GM18498 (cell line): Measurements from ENCODE around the gene PRKAG3.
"Not testable (repeated sequence)": the region's sequence is repeated elsewhere in the genome, so short reads cannot be mapped to it uniquely, and the experiment has no call there.

Experiments
- ATAC-seq: cut with Tn5 transposase; IDR thresholded peaks from one replicate; pipeline ENCODE4 v1.9.1; 2021; ENCODE audit warnings: mild to moderate bottlenecking, moderate library complexity; ENCODE audit not compliant: unreplicated experiment

Gene PRKAG3

GRCh38 chr2:218863021-218863520 lies 31.5 kb upstream of the PRKAG3 start:
- ATAC-seq: no peak

DNA sequence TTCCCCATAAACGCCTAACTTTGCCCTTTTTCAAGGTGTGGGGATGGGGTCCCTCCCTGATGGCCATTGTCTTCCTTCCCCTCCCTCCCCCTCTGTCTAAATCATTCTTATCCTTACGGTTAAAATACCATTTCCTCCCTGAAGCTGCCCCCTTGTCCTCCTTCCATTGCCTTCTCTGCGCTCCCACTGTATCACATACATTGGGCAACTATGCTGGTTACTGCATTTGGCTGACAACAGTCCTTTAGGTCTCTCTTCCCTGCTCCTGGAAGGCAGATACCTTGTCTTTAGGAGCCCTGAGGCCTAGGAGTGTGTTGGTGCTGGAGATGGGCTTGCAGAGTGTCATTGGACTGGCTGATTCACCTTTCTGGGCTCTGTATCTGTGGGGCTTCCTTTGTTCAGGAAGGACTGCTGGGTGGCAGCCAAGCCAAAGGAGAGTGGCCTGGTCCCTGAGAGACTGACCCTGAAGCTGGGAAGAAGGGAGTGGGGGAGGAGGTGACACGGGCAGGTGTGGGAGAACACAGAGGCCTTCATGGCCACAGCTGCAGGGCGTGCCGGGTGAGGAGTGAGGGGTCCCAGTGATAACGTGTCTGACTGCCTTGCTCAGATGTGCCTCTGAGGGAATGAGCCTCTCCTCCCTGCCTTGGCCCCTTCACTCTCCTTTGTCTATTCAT lies 30.2 kb upstream of the PRKAG3 start:
- ATAC-seq: no peak

DNA sequence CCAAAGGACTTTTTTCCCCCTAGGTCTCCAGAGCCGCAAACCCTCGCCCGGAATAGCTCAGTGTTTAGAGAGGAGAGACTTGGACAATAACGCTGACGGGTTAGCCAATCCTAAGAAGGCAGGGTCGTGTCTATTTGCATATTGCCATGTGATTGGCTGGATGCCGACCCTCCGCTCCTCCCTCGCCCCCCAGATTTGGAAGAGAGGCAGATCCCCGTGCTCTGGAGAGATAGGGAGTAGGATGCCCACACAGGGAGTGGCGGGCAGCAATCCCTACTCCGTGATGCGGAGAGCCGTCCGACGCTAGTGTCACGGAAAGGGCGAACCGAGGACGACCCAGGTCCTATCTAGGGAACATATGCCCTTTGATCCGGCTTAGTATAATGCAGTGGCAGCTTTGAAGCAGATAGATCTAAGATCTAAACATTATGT lies 29.4 kb upstream of the PRKAG3 start:
- ATAC-seq: no peak

GRCh38 chr2:218859988-218860831 lies 28.6 kb upstream of the PRKAG3 start:
- no peak for ATAC-seq

DNA sequence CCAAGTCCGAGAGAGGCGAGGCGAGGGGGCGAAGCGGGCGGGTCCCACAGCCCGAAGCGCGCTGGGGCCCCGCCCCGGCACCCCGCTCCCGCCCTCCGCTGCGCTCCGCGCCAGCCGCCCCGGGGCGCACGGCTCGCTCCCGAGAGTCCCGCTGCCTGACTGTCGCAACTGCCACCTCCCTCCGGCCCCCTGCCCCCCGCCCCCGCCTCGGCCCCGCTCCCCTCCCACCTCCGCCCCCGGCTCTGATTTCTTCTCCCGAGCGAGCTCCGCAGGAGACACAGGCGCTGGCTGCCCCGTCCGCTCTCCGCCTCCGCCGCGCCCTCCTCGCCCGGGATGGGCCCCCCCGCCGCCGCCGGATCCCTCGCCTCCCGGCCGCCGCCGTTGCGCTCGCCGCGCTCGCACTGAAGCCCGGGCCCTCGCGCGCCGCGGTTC lies 28.0 kb upstream of the PRKAG3 start, which contains the start of gene WNT6:
WNT6 (plus strand) TSS at position 250 of the 432 bp plus-strand sequence. CDS start 233 bp downstream, outside the sequence.
- no peak for ATAC-seq

DNA sequence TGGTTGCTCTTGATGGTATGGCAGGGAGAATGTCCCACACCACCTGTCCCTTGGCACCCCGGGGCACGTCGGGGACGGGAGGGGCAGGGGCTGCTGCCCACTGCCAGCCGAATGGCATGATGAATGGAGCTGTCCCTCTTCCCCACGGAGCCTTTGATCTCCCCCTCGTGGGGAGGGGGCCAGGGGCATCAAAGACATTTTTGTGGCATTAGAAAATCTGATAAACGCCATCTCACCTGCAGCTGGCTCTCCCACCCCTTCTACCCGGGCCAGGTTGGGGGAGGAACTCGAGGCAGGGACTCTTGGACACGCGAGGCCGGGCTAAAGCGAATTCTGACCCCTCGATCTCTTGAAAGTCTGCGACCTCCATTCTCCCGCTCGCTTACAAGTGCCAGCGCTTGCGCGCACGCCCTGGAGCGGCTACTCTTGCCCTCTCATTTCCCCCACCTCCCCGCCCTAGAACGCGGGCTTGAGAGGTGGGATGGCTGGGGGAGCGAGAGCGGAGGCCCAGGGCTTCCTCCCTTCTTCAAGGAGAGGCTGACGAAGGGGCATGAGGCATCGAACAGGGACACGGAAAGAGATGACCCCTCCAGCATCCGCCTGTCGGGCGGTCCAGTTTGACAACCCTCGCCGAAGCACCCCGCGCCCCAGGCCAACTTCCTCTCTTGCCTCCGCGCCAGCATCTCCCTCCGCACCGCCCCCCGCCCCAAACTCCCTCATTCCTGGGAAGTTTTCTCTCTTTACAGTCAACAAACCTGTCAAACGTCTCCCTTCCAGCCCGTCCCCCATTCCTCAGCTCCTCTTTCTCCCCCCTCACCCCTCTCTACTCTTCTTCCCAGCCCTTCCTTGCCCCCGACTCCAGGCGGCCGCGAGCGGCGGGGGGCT lies 27.3 kb upstream of the PRKAG3 start:
- no peak for ATAC-seq

DNA sequence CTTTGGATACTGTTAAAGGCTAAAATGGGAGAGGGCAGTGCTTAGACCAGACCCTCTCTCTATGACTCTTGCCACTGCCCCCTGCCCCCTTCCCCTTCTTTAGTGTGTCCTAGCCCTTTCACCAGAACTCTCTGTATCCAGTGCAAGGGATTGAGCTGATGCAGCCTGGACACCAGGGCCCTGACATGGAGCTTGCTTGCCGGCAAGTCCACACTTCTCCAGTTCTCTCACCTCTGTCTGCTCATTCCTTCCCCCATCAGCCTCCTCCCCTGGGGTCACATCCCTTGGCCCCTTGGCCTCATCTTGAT lies 26.5 kb upstream of the PRKAG3 start:
- ATAC-seq: no peak

DNA sequence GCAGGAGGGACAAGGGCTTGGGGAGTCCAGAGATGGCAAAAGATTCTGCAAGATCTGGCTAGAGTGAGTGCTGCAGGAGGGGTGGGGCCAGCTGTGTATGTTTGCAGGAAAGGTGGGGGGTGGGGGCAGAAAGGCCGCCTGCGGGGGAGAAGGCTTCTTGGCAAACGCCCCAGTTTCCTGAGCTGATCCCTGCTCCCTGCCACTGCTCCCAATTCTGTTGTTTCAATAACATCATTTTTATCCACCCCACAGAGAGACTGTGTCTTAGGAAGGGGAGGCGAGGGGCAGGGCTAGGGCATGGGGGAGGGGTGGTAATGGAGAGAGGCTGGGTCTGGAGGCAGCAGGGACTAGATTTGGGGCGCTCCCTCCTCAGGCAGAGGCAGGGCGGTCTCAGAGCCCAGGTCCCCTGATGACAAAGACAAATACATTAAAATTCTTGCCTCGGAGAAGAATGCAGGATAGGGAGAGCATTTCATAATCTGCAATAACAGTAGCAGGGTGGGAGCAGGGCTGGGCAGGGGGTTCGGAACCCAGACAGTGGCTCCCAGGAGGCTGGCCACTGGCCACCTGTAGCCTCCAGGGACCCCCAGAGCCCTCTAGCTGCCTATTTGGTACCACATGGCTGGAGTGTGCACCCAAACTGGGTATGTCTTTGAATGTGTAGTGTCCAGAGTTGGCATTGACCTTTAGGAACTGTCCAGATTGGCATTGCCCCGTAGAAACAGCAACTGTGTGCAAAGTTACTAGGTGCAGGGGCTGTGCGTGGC lies 26.0 kb upstream of the PRKAG3 start:
- ATAC-seq: no peak

DNA sequence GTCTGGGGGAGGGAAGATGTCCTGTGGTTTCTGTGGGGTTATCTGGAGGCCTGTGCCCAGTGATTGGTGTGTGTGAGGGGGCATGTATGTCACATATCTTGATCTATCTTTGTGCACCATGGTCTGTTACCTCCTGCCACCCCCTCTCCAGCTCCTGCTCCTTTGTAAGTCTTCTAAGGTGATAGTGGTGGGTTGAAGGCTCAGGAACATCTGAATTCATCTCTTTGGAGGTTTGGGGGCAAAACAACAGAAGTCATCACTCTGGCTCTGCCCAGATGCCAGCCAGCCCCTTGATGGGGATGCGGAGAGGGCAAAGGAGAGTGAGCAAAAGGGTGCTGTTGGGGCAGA lies 25.3 kb upstream of the PRKAG3 start:
- no peak for ATAC-seq

DNA sequence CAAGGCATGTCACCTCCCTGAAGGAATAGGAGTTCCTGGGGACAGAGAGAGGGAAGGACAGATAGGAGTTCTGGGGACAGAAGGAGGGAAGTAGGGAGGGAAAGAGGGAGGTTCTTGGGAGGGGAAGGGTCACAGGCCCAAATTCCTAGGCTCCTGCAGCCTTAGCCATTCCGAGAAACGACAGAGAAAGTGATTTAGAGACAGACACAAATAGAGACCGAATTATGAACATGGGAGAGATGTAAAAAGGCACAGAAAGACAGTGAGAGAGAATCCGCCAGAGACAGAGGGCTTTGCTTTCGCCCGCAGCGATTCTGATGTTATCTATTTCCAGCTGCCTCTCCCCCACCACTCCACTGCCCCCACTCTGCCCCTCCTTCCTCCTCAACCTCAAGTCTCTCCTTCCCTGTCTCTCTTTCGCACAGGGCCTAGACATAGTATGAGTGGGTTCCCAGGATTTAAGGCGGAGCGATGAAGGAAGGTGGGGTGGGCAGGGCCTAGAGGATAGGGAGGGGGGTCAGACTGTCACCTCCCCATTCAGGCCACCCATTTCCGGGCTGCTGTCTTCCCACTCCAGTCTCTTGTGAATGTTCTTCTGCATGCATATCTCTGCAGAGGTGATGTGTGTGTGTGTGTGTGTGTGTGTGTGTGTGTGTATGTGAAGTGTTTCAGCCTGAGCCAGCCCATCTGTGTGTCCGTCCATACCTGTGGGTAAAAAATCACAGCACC lies 24.7 kb upstream of the PRKAG3 start:
- ATAC-seq: no peak

DNA sequence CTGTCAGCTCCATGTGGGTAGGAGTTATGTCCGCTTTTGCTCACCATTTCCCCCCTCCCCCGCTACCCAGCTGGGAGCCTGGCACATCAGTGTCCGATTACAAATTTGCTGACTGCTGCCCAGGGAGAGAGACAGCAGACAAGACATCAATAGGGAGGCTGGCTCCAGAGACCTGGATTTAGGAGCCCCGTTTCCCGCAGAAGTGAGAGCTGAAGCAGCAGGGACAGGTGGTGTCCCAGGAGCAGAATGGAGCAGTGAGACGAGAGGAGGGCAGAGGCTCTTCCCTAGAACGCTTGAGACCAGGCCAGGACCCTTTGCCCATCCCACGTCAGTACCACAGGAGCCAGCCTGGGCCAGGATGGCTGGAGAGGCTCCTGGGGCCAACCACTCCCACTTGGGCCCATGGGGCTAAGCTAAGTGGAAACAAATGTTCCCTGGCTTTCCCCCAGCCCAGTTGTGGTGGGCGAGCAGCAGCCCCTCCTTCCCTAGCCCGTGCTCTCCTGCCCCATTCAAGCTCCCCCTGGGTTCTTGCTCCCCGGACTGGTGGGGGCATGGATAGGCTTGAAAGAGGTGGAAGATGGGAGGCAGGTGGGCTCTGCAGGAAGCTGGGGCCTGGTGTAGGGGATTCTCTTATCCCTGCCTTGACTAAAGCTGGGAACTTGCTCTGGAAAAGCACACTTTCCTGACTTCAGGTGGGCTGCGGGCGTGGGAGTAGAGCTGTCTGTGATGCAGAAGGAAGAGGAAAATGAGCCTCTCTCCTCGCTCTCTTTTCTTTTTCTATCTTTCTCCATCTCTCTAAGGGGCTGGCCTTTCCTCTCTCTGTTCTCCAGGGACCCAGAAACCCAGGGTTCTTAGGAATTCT lies 23.9 kb upstream of the PRKAG3 start:
- ATAC-seq: no peak

DNA sequence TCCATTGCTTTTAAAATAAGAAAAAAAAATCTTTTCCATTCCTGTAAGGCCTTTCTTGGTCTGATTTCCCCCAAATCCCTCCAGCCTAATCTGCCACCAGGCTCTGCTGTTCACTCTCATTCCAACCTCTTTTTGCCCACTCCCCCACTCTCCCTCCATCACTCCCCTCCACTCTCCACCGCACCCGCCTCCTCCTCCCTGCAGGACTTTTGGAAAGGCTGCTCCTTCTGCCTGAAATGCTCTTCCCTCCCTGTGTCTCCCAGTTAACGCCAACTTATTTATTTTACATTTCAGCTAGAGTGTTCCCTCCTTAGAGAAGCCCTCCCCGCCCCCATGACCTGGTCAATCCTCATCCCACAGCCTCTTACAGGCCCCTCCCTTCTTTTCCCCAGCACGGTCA lies 23.3 kb upstream of the PRKAG3 start:
- no peak for ATAC-seq

- ATAC-seq: no peak
These were observed 22.2 kb upstream of the PRKAG3 start for GRCh38 chr2:218853766-218854165.

- ATAC-seq: no peak
These were observed 21.5 kb upstream of the PRKAG3 start for GRCh38 chr2:218852911-218853667.

DNA sequence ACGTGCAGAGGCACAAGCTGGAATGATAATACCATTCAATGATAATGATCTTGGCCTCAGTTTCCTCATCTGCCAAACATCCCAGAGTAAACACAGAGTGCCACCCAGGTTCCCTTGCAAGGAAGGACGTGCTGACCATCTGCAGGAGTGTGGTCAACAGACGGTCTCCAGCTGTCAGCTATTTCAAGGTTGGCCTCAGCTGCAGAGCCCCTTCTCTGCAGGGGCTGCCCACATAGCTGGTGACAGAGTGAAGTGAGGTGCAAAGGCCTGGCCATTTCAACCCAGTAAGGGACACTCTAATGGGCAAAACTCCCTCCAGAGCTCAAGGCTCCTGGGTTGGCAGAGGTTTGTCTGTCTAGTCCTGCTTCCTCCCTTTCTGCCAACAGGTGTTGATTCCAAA lies 19.7 kb upstream of the PRKAG3 start:
- ATAC-seq: no peak

DNA sequence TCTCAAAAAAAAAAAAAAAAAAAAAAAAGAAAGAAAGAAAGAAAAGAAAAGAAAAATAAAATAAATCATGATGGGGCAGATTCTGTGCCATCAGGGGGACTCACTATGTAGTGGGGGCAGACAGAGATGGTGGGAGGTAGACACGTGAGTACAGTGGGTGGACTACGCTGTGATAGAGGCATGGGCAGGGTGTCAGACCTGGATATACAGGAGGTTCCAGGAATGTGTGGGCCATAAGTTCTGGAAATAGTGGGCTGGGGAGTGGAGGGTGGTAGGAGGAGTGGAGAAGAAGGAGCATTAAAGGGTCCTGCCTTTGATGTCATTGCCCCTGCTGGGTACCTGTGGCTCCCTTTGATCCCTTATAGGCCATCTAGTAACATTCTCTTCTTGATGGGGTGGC lies 19.2 kb upstream of the PRKAG3 start:
- ATAC-seq: no peak

- no peak for ATAC-seq
These were observed 18.1 kb upstream of the PRKAG3 start for GRCh38 chr2:218849721-218850120.

- not testable (repeated sequence) for ATAC-seq
These were observed 15.4 kb upstream of the PRKAG3 start for GRCh38 chr2:218846963-218847362.
